Activated CD4-positive, alpha-beta T cell treated with anti-CD3 and anti-CD28 coated beads, Interleukin-2, amount 10 ng/mL, durations not matched to agents 7 days and 5 days (primary cell): ENCODE measurements around the gene OSGEPL1. TPM values are rescaled to one million over a fixed set of nuclear protein-coding genes. Genes with fewer than 3 reads are reported as not detected.
A peak's percentile ranks its signal among the peaks of the same experiment; 100 is the strongest.
"Not testable (repeated sequence)": the region's sequence is repeated elsewhere in the genome, so short reads cannot be mapped to it uniquely, and the experiment has no call there.

Experiments used
- CTCF ChIA-PET: fragments of 350-600 bp; sonication (Branson Sonifier 250); formaldehyde crosslinking; loops from one replicate; lab custom pipeline; 2021; ENCODE audit warnings: antibody characterized with exemption; lab: Charles Lee
- POLR2A ChIA-PET: fragments of 350-600 bp; sonication (Branson Sonifier 250); formaldehyde crosslinking; loops from one replicate; lab custom pipeline; 2021; ENCODE audit warnings: antibody characterized with exemption; lab: Charles Lee
- DNase-seq: peaks from one replicate; pipeline ENCODE4 v3.0.0-alpha.2; 2020
- H3K27ac Mint-ChIP-seq: one replicate; pipeline ENCODE4 v1.8.0; 2021; ENCODE audit warnings: mild to moderate bottlenecking, moderate library complexity, mixed read lengths
- H3K27me3 Mint-ChIP-seq: one replicate; pipeline ENCODE4 v1.8.0; 2021; ENCODE audit warnings: mixed read lengths
- H3K36me3 Mint-ChIP-seq: one replicate; pipeline ENCODE4 v1.8.0; 2021; ENCODE audit warnings: low read depth, mixed read lengths
- H3K4me1 Mint-ChIP-seq: one replicate; pipeline ENCODE4 v1.8.0; 2021; ENCODE audit warnings: mixed read lengths
- H3K4me3 Mint-ChIP-seq: one replicate; pipeline ENCODE4 v1.8.0; 2021; ENCODE audit warnings: mild to moderate bottlenecking, moderate library complexity, mixed read lengths
- H3K9me3 Mint-ChIP-seq: one replicate; pipeline ENCODE4 v1.8.0; 2021; ENCODE audit warnings: mixed read lengths
- total RNA-seq, 2 experiments: library from RNA; stranded (reverse); gene quantifications; one replicate each; pipeline ENCODE4 v1.2.3, GENCODE V29; 2021

Gene OSGEPL1
- total RNA-seq, 2 experiments from 2014 or later, result 7.7 to 7.8 TPM

DNA sequence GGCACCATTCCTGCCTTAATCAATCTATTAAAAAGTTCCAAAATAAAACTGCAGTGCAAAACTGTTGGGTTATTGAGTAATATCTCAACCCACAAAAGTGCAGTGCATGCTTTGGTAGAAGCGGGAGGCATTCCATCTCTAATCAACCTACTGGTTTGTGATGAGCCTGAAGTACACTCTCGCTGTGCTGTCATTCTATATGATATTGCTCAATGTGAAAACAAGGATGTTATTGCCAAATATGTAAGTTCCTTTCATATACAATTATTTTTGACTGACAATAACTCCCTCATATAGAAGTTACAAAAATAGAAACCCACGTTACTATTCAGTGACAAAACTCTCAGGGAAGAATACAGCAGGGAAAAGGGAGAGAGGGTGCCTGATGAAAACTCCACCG lies 43.0 kb downstream of the OSGEPL1 start:
- Mint-ChIP-seq H3K4me1 (no peaks in the 10 kb centered on the region), H3K27ac (no peak overlapping the region), H3K9me3 (peaks cover 3% of the 10 kb centered on the region), H3K36me3 (no peaks in the 10 kb centered on the region), H3K27me3 (no peaks in the 10 kb centered on the region), H3K4me3 (no peak overlapping the region)
- CTCF ChIA-PET, result no interaction called here
- no peak for DNase-seq
- POLR2A ChIA-PET, result no interaction called here

DNA sequence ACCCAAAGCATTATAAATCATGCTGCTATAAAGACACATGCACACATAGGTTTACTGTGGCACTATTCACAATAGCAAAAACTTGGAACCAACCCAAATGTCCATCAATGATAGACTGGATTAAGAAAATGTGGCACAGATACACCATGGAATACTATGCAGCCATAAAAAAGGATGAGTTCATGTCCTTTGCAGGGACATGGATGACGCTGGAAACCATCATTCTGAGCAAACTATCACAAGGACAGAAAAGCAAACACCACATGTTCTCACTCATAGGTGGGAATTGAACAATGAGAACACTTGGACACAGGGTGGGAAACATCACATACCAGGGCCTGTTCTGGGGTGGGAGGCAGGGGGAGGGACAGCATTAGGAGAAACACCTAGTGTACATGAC lies 45.0 kb downstream of the OSGEPL1 start:
- H3K4me3 Mint-ChIP-seq, H3K27me3 Mint-ChIP-seq, DNase-seq, H3K36me3 Mint-ChIP-seq, H3K4me1 Mint-ChIP-seq, CTCF ChIA-PET, H3K27ac Mint-ChIP-seq, POLR2A ChIA-PET: not testable (repeated sequence)
- peaks cover 11% of the 10 kb centered on the region for H3K9me3 Mint-ChIP-seq

DNA sequence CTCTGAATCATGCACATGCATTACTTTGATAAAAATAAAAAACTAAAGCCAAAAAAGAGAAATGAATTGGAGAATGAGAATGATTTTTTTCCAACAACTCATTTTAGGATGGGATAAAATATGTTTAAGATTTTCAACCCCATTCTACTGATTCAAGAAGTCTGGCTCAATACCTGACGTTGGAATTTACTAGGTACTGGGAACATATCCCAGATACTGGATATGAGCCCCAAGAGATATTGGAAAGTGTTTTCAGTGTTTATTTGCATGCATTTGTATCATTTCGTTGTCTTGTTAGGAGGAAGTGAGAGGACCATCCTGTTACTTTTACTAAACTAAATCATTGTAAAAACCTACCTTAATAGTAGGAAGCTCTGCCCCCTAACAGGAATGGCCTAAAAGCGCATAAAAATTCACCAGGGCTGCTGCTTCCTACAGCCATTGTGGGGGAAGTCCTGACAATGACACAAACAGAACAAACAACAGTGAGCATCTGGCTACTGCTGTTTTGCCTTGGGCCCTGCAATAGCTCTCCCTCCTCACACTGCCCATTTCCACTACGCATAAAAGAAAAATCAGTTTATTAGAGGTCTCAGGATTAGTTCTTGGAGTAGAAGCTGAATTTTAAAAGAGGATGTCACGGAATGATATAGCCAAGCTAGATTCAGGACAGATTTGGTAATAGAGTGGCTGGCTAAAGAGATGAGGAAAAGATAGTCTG lies 52.9 kb downstream of the OSGEPL1 start:
- Mint-ChIP-seq H3K27me3 (no peaks in the 10 kb centered on the region), H3K4me1 (no peaks in the 10 kb centered on the region), H3K9me3 (peaks cover 8% of the 10 kb centered on the region), H3K36me3 (peaks cover 2% of the 10 kb centered on the region), H3K4me3 (no peak overlapping the region), H3K27ac (no peak overlapping the region)
- no peak for DNase-seq
- POLR2A ChIA-PET, result no interaction called here
- CTCF ChIA-PET, result no interaction called here

- H3K4me3 Mint-ChIP-seq, result no peak overlapping the region
- ChIA-PET CTCF (interaction anchor here (0.7 to 1.9 kb wide), 3 partner anchors 9 to 41 kb away, joined by 3 to 6 read pairs (median 3); partner anchors contain the start of gene ASNSD1), POLR2A (no interaction called here)
- no peak overlapping the region for H3K27ac Mint-ChIP-seq
- no peak for DNase-seq
- H3K27me3 Mint-ChIP-seq, result no peaks in the 10 kb centered on the region
- peaks cover 6% of the 10 kb centered on the region for H3K4me1 Mint-ChIP-seq
- no peaks in the 10 kb centered on the region for H3K36me3 Mint-ChIP-seq
- H3K9me3 Mint-ChIP-seq, result no peaks in the 10 kb centered on the region
These were observed 60.5 kb downstream of the OSGEPL1 start for GRCh38 chr2:189702071-189702470.

DNA sequence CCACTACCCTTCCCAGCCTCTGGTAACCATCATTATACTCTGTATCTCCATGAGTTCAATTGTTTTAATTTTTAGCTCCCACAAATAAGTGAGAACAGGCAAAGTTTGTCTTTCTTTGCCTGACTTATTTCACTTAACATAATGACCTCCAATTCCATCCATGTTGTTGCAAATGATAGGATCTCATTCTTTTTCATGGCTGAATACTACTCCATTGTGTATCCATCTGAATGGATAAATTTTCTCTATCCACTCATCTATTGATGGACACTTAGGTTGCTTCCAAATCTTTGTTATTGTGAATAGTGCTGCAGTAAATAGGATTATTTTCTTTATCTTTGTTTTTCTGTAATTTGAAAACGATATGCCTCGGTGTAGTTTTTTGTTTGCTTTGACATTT lies 61.9 kb downstream of the OSGEPL1 start:
- Mint-ChIP-seq H3K27ac (no peak overlapping the region), H3K36me3 (no peaks in the 10 kb centered on the region), H3K4me1 (peaks cover 6% of the 10 kb centered on the region), H3K9me3 (no peaks in the 10 kb centered on the region), H3K4me3 (no peak overlapping the region), H3K27me3 (no peaks in the 10 kb centered on the region)
- no peak for DNase-seq
- POLR2A ChIA-PET, result no interaction called here
- CTCF ChIA-PET, result interaction anchor here (1.1 to 1.9 kb wide), 2 partner anchors 24 to 40 kb away, joined by 3 to 6 read pairs; partner anchors contain the start of gene ASNSD1

DNA sequence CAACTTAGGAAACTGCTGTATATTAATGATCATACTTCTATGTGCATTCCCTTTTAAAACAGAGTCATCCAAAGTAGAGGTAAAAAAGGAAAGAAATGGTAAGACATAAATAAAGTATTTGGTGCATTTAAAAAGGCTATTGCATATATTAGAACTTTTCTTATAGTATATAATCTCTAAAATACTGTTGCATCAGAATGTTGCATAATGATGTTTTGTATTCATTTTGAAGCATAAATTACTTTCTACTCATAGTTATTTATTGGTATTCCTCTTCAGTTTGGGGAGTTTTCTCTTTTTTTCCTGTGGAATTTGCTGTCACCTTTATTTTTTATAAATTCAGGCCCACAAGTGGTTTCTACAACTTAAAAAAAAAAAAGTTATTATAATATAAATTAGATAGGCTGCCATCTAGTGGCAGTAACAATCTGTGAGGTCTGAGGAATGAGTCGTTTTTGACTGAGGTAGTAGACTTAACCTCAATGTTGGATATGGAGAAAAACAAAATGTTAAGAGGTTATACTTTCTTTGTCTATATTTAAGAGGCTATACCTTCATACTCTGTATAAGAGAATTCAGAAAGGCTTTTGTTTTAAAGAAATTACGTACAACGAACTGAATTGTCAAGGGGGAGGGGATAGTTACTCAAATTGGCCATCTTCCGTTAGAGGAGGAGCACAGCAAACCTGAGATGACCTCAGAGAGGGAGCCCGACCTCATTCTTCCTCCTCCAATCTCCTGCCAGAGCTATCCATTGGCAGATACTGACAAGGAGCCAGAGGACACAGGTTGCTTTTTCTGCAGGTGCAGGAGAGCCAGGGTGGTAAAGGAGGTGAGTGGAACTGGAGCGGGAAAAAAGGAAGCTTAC lies 64.3 kb downstream of the OSGEPL1 start:
- ChIA-PET CTCF (interaction anchor here (1.2 to 1.5 kb wide), 3 partner anchors 23 to 37 kb away, joined by 3 to 8 read pairs (median 3); partner anchors contain the start of gene ASNSD1), POLR2A (no interaction called here)
- peaks cover 6% of the 10 kb centered on the region for H3K4me1 Mint-ChIP-seq
- H3K27me3 Mint-ChIP-seq, result no peaks in the 10 kb centered on the region
- H3K9me3 Mint-ChIP-seq, result no peaks in the 10 kb centered on the region
- H3K36me3 Mint-ChIP-seq, result no peaks in the 10 kb centered on the region
- peak; percentile 67 for DNase-seq
- H3K27ac Mint-ChIP-seq, result no peak overlapping the region
- H3K4me3 Mint-ChIP-seq, result peak overlapping the region; percentile 29

Other genes starting within 250 kb of the OSGEPL1 start
- gene SLC40A1, start 182.0 kb downstream of the OSGEPL1 start, total RNA-seq, result 1 to 10 TPM; 2.6 to 3.2 TPM
- gene ASNSD1, start 101.3 kb downstream of the OSGEPL1 start, total RNA-seq, result 10 to 100 TPM; 34.8 to 40.3 TPM
- 1 to 10 TPM; 4.0 to 4.8 TPM for gene ANKAR, start 88.1 kb downstream of the OSGEPL1 start, total RNA-seq
- gene ORMDL1, start 21.5 kb upstream of the OSGEPL1 start, total RNA-seq, result 10 to 100 TPM; 65.6 to 81.1 TPM
- gene PMS1, start 21.7 kb upstream of the OSGEPL1 start, total RNA-seq, result 10 to 100 TPM; 26.7 to 35.0 TPM